Measurements from ENCODE around the gene MEG3. TPM values are rescaled to one million over a fixed set of nuclear protein-coding genes. Genes with fewer than 3 reads are reported as not detected.

Gene MEG3
- total RNA-seq, 1 donor from 2014 or later = 32.3 TPM

DNA sequence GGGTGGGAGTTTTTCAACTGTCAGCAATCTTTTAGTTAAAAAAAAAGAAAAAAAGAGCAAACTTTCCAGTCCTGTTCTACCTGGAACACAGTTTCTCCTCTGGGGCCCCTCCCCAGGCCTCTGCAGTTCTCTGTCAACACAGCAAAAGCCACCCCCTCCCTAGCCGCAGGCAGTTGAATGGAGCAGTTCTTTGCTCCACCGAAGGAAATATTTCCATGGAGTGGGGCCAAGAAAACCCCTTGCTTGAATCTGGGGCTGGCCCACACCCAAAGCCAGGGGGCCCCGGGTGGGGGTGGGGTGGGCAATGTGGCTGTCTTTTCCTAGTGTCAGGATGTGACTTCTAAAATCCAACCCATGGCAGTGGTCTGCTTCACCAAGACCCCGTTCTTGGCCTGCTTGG lies 5.0 kb upstream of the MEG3 start:
- no peak overlapping the region for H3K4me3 Mint-ChIP-seq (ENCODE audit: low read depth)
- H3K36me3 Mint-ChIP-seq (ENCODE audit: insufficient read depth) = peaks cover 3% of the 10 kb centered on the region
- no peaks in the 10 kb centered on the region for H3K27me3 Mint-ChIP-seq
- DNase-seq (ENCODE audit: low spot score, unreplicated experiment) = no peak
- TF ChIP-seq, protein P1, sequence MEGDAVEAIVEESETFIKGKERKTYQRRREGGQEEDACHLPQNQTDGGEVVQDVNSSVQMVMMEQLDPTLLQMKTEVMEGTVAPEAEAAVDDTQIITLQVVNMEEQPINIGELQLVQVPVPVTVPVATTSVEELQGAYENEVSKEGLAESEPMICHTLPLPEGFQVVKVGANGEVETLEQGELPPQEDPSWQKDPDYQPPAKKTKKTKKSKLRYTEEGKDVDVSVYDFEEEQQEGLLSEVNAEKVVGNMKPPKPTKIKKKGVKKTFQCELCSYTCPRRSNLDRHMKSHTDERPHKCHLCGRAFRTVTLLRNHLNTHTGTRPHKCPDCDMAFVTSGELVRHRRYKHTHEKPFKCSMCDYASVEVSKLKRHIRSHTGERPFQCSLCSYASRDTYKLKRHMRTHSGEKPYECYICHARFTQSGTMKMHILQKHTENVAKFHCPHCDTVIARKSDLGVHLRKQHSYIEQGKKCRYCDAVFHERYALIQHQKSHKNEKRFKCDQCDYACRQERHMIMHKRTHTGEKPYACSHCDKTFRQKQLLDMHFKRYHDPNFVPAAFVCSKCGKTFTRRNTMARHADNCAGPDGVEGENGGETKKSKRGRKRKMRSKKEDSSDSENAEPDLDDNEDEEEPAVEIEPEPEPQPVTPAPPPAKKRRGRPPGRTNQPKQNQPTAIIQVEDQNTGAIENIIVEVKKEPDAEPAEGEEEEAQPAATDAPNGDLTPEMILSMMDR (IDR thresholded peaks at IDR 0.05; ENCODE audit: unreplicated experiment) = no peak
- H3K27ac Mint-ChIP-seq = no peak overlapping the region
- H3K9me3 Mint-ChIP-seq (ENCODE audit: low read depth) = peaks cover 3% of the 10 kb centered on the region
- H3K4me1 Mint-ChIP-seq (ENCODE audit: low read depth) = peaks cover 50% of the 10 kb centered on the region

DNA sequence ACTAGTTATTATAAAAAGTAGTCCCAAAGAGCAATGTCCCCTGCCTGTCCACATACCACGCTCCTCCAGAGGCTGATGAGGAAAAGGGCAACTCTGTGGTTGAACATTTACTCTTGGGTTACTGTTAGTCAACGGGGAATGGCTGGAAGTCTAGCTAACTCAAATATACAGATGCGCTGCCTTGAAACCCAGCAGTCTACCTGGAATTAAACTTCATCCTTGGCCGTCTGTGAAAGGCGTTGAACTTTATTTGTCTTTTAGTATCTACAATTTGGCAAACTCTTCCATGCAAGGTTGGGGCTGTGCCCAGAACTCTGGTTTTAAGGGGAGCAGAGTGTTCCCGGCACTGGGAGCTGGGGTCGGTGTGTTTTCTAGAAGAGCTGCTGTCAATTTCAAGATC lies 3.9 kb upstream of the MEG3 start:
- H3K4me3 Mint-ChIP-seq (ENCODE audit: low read depth) = no peak overlapping the region

DNA sequence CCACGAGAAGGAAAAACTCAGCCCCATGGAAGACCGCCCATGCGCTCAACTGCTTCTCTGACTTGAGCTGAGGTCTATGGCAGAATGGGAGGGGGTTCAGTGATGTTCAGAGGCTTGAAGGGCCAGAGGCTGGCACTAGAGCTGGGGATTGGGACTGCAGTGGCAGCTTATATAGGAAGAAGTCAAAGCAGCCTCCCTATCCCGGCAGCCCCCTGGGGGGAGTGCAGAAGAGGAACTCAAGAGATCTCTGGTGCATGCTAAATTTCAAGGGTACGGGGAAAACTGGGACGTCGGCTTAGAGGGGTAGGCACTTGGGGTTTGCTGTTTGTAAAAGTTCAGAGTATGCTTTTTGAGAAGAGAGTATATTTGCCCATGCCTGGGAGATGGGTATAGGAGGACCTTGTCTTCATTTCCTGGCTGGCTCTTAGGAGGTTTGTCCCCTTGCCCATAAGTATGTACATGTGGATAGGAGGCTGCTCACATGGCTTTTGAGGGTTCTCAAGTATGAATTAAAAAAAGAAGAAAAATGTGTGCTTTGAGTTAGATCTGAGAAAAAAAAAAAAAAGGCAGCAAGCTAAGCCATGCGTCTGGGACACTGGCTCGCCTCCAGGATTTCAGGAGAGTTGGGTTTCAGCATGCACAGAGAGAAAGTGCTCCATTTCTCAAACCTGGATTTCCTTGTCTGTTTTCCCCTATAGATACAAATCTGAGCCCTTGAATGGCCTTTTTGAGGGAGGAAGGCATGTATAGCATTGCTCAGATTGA lies 3.2 kb upstream of the MEG3 start:
- Mint-ChIP-seq H3K4me1 (ENCODE audit: low read depth) (peaks cover 35% of the 10 kb centered on the region), H3K9me3 (ENCODE audit: low read depth) (peaks cover 3% of the 10 kb centered on the region), H3K4me3 (ENCODE audit: low read depth) (no peak overlapping the region), H3K27ac (no peak overlapping the region), H3K27me3 (no peaks in the 10 kb centered on the region), H3K36me3 (ENCODE audit: insufficient read depth) (peaks cover 7% of the 10 kb centered on the region)
- no peak for DNase-seq (ENCODE audit: low spot score, unreplicated experiment)
- TF ChIP-seq, protein P1 (IDR thresholded peaks at IDR 0.05; ENCODE audit: unreplicated experiment) = no peak

More for the DNA sequence above, 3.9 kb upstream of the MEG3 start:
- H3K27me3 Mint-ChIP-seq = no peaks in the 10 kb centered on the region
- peaks cover 3% of the 10 kb centered on the region for H3K9me3 Mint-ChIP-seq (ENCODE audit: low read depth)
- DNase-seq (ENCODE audit: low spot score, unreplicated experiment) = no peak
- H3K4me1 Mint-ChIP-seq (ENCODE audit: low read depth) = peaks cover 42% of the 10 kb centered on the region
- H3K27ac Mint-ChIP-seq = no peak overlapping the region
- TF ChIP-seq, protein P1 (IDR thresholded peaks at IDR 0.05; ENCODE audit: unreplicated experiment) = no peak
- H3K36me3 Mint-ChIP-seq (ENCODE audit: insufficient read depth) = peaks cover 3% of the 10 kb centered on the region

GRCh38 chr14:100823413-100824080 lies 2.4 kb upstream of the MEG3 start:
- DNase-seq (ENCODE audit: low spot score, unreplicated experiment) = no peak
- Mint-ChIP-seq H3K9me3 (ENCODE audit: low read depth) (peaks cover 3% of the 10 kb centered on the region), H3K27ac (no peak overlapping the region), H3K4me1 (ENCODE audit: low read depth) (peaks cover 32% of the 10 kb centered on the region), H3K4me3 (ENCODE audit: low read depth) (no peak overlapping the region), H3K36me3 (ENCODE audit: insufficient read depth) (peaks cover 9% of the 10 kb centered on the region), H3K27me3 (no peaks in the 10 kb centered on the region)
- TF ChIP-seq, protein P1 (IDR thresholded peaks at IDR 0.05; ENCODE audit: unreplicated experiment) = no peak

DNA sequence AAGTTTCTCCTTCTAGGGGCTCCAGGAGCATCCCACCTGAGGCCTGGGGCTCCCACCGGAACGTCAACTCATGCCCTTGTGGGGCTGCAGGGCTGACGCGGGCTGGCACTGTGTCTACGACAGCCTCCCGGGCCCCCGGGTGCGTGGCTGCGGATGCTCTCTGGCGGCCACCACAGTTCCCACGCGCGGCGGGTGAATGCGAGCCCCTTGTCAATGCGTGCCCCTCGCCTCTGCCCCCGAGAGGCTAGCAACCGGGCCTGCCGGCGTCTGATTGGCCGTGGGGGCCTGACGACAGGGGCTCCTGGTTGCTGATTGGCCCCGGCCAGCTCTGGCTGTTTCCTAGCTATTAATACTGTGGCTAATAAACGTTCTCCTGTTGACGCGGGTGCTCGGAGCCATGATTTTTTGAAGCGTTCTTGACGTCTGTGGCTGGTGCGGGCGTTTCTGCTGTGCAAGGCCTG lies 1.8 kb upstream of the MEG3 start:
- DNase-seq (ENCODE audit: low spot score, unreplicated experiment) = no peak
- peaks cover 34% of the 10 kb centered on the region for H3K4me1 Mint-ChIP-seq (ENCODE audit: low read depth)
- TF ChIP-seq, protein P1 (IDR thresholded peaks at IDR 0.05; ENCODE audit: unreplicated experiment) = no peak
- no peak overlapping the region for H3K27ac Mint-ChIP-seq
- no peak overlapping the region for H3K4me3 Mint-ChIP-seq (ENCODE audit: low read depth)
- H3K9me3 Mint-ChIP-seq (ENCODE audit: low read depth) = peaks cover 6% of the 10 kb centered on the region
- H3K27me3 Mint-ChIP-seq = no peaks in the 10 kb centered on the region
- H3K36me3 Mint-ChIP-seq (ENCODE audit: insufficient read depth) = peaks cover 11% of the 10 kb centered on the region

All from progenitor cell of endocrine pancreas (in vitro differentiated cells).